GM23338 (cell line): ENCODE results near the gene SNN. TPM values are rescaled to one million over a fixed set of nuclear protein-coding genes. Genes with fewer than 3 reads are reported as not detected.

Source experiments
- ATAC-seq: fragments of 200-7000 bp; cut with Tn5 transposase; 3 replicates; pipeline ENCODE4 v1.9.1; 2020
- DNase-seq: peaks from one replicate; pipeline ENCODE4 v3.0.0-alpha.2; 2015; ENCODE audit warnings: low spot score
- H2AFZ ChIP-seq: fragments of 200-600 bp; sonication (generic); 2 replicates; pipeline ENCODE4 v1.8.0; 2016; ENCODE audit warnings: antibody characterized with exemption, mild to moderate bottlenecking, moderate library complexity
- H3F3A ChIP-seq: fragments of 200-600 bp; sonication (generic); replicated peaks from 2 replicates; pipeline ENCODE4 v1.8.0; 2017; ENCODE audit warnings: antibody characterized with exemption, mixed run types, low read depth
- H3K27ac ChIP-seq: fragments of 200-600 bp; sonication (generic); 2 replicates; pipeline ENCODE4 v1.6.1; 2016; ENCODE audit warnings: low read depth
- H3K27me3 ChIP-seq: fragments of 200-600 bp; sonication (generic); 2 replicates; pipeline ENCODE4 v1.8.0; 2016; ENCODE audit warnings: mild to moderate bottlenecking, mixed run types, moderate library complexity; ENCODE audit not compliant: insufficient read depth
- H3K36me3 ChIP-seq: fragments of 200-600 bp; sonication (generic); 2 replicates; pipeline ENCODE4 v1.8.0; 2016; ENCODE audit warnings: mild to moderate bottlenecking; ENCODE audit not compliant: insufficient read depth
- H3K4me1 ChIP-seq: fragments of 200-600 bp; sonication (generic); 2 replicates; pipeline ENCODE4 v1.8.0; 2016; ENCODE audit warnings: mild to moderate bottlenecking, moderate library complexity; ENCODE audit not compliant: insufficient read depth
- H3K4me2 ChIP-seq: fragments of 200-600 bp; sonication (generic); 2 replicates; pipeline ENCODE4 v1.7.1; 2017; ENCODE audit warnings: mixed run types
- H3K4me3 ChIP-seq: fragments of 200-600 bp; sonication (generic); 2 replicates; pipeline ENCODE4 v1.6.1; 2016; ENCODE audit warnings: mixed run types
- H3K79me2 ChIP-seq: fragments of 200-600 bp; sonication (generic); replicated peaks from 2 replicates; pipeline ENCODE4 v1.8.0; 2017; ENCODE audit warnings: mild to moderate bottlenecking; ENCODE audit not compliant: insufficient read depth
- H3K9me2 ChIP-seq: fragments of 200-600 bp; sonication (generic); 2 replicates; pipeline ENCODE4 v1.8.0; 2017; ENCODE audit not compliant: insufficient read depth
- H4K20me1 ChIP-seq: fragments of 200-600 bp; sonication (generic); replicated peaks from 2 replicates; pipeline ENCODE4 v1.8.0; 2017; ENCODE audit warnings: mild to moderate bottlenecking; ENCODE audit not compliant: insufficient read depth
- H3K27ac Mint-ChIP-seq: 2 replicates; pipeline ENCODE4 v1.8.0; 2020; ENCODE audit warnings: inconsistent platforms, mild to moderate bottlenecking, moderate library complexity, mixed read lengths
- H3K27me3 Mint-ChIP-seq: 3 replicates; pipeline ENCODE4 v1.8.0; 2022; ENCODE audit warnings: low read depth, mild to moderate bottlenecking, moderate library complexity, mixed read lengths, inconsistent platforms; ENCODE audit not compliant: insufficient read depth, poor library complexity
- H3K36me3 Mint-ChIP-seq: 3 replicates; pipeline ENCODE4 v1.8.0; 2021; ENCODE audit warnings: low read depth, mild to moderate bottlenecking, inconsistent platforms, moderate library complexity, mixed read lengths
- H3K4me1 Mint-ChIP-seq: 3 replicates; pipeline ENCODE4 v1.8.0; 2020; ENCODE audit warnings: mild to moderate bottlenecking, inconsistent platforms, mixed read lengths
- H3K4me3 Mint-ChIP-seq: 3 replicates; pipeline ENCODE4 v1.8.0; 2021; ENCODE audit warnings: moderate library complexity, mild to moderate bottlenecking, inconsistent platforms, mixed read lengths
- H3K9me3 Mint-ChIP-seq: 3 replicates; pipeline ENCODE4 v1.8.0; 2020; ENCODE audit warnings: moderate library complexity, mild to moderate bottlenecking, inconsistent platforms, mixed read lengths
- CREB1 ChIP-seq: fragments of 250-450 bp; sonication (Bioruptor Pico); IDR thresholded peaks from 2 replicates; pipeline ENCODE4 v1.5.0; 2020; ENCODE audit warnings: low read depth, mild to moderate bottlenecking, moderate library complexity
- CTCF ChIP-seq, 2 experiments: fragments of 200-600 bp in 1 of 2; sonication (generic) in 1 of 2; conservative IDR thresholded peaks; 2 replicates each; pipeline versions ENCODE4 v1.5.1 to v1.6.1; 2016 to 2017; ENCODE audit warnings: antibody characterized with exemption in 2 of 2, low read depth in 2 of 2, mild to moderate bottlenecking in 2 of 2, moderate library complexity in 1 of 2
- ETS1 ChIP-seq: IDR thresholded peaks from 2 replicates; pipeline ENCODE4 v1.6.1; 2016; ENCODE audit warnings: antibody characterized with exemption
- EZH2 ChIP-seq: fragments of 200-600 bp; sonication (generic); IDR thresholded peaks from one replicate; pipeline ENCODE4 v1.8.0; 2017; ENCODE audit warnings: antibody characterized with exemption, mild to moderate bottlenecking, low read depth; ENCODE audit not compliant: unreplicated experiment
- JUNB ChIP-seq: IDR thresholded peaks from one replicate; pipeline ENCODE4 v1.6.1; 2016; ENCODE audit warnings: antibody characterized with exemption; ENCODE audit not compliant: unreplicated experiment
- NANOG ChIP-seq: IDR thresholded peaks from 2 replicates; pipeline ENCODE4 v1.6.1; 2016; ENCODE audit warnings: antibody characterized with exemption, borderline replicate concordance
- POLR2AphosphoS5 ChIP-seq: IDR thresholded peaks from 2 replicates; pipeline ENCODE4 v1.6.1; 2016; ENCODE audit warnings: antibody characterized with exemption, low read depth
- STAT1 ChIP-seq: IDR thresholded peaks from one replicate; pipeline ENCODE4 v1.6.1; 2016; ENCODE audit warnings: antibody characterized with exemption; ENCODE audit not compliant: unreplicated experiment
- ZNF331 ChIP-seq: fragments of 250-450 bp; sonication (Bioruptor Pico); IDR thresholded peaks from 2 replicates; pipeline ENCODE4 v1.5.0; 2020; ENCODE audit warnings: low read depth, mild to moderate bottlenecking, moderate library complexity
- polyA plus RNA-seq: library from polyadenylated mRNA; unstranded; fragments of >200 nt; fragmentation: Nextera tagmentation; extraction: Ambion mirVana; gene quantifications from 2 replicates; pipeline ENCODE4 v1.2.1, GENCODE V29; 2016
- total RNA-seq: library from RNA; depleted of rRNA; stranded (reverse); fragments of >200 nt; shearing (Covaris generic); gene quantifications from 2 replicates; pipeline ENCODE4 v1.2.3, GENCODE V29; 2014
- TF ChIP-seq, protein P1 (sequence below): IDR thresholded peaks from one replicate; pipeline ENCODE4 v1.6.1; 2018; ENCODE audit warnings: antibody characterized with exemption; ENCODE audit not compliant: unreplicated experiment

The SNN gene
- total and polyA plus RNA-seq, 2 experiments from 2014 or later: 19.0 to 63.3 TPM

DNA sequence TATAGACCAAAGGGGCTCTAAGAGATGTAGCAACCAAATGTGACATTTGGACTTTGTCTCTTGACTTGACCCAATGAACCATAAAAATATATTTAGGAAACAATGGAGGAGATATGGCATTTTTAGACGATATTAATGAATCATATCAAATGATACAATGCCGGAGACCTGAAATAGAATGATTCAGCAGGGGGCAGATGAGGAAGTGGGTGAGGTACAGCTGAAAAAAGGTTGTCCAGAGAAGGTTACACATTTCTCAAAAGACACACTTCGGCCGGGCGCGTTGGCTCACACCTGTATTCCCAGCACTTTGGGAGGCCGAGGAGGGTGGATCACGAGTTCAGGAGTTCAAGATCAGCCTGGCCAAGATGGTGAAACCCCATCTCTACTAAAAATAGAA is 16.5 kb upstream of the SNN start:
- Histone ChIP-seq H3K4me3 (no peak overlapping the region), H2AFZ (no peak overlapping the region), H4K20me1 (no peaks in the 10 kb centered on the region; the same call in 1 of the 2 replicates), H3F3A (no peaks in the 10 kb centered on the region), H3K4me2 (no peak overlapping the region), H3K27ac (no peak overlapping the region), H3K4me1 (no peaks in the 10 kb centered on the region), H3K79me2 (no peaks in the 10 kb centered on the region), H3K36me3 (no peaks in the 10 kb centered on the region), H3K9me2 (no peaks in the 10 kb centered on the region), H3K27me3 (no peaks in the 10 kb centered on the region)
- no peaks in the 10 kb centered on the region for H3K9me3 Mint-ChIP-seq
- no peaks in the 10 kb centered on the region for H3K36me3 Mint-ChIP-seq
- no peaks in the 10 kb centered on the region for H3K4me1 Mint-ChIP-seq
- ATAC-seq (no peak), DNase-seq (no peak)
- H3K27me3 Mint-ChIP-seq: peaks cover 11% of the 10 kb centered on the region
- H3K27ac Mint-ChIP-seq: no peak overlapping the region
- no peak for TF ChIP-seq CTCF (conservative IDR thresholded peaks at IDR 0.05; ENCODE audit: low read depth in 2 of 2)
- no peak overlapping the region for H3K4me3 Mint-ChIP-seq

DNA sequence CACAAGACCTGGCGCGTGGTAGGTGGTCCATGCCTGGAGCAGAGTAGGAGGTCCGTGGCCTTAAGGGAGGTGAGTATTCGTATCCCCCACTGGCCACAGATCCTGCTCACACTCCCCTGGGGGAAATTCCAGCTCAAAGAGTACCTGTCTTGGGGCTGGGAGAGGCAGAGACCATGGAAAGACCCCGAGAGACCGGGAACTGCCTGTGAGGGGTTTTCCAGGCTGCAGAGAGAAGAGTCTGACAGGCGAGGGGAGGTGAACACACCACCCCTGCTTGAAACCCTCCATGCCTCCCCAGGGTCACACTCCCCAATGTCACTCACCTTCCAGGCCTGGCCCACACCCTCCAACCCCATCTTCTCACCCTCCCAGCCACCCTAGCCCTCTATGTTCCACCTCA is 12.6 kb upstream of the SNN start:
- Mint-ChIP-seq H3K36me3 (no peaks in the 10 kb centered on the region), H3K4me1 (peaks cover 6% of the 10 kb centered on the region; the same call in 2 of the 3 replicates), H3K27me3 (peaks cover 9% of the 10 kb centered on the region), H3K27ac (no peak overlapping the region), H3K4me3 (no peak overlapping the region), H3K9me3 (no peaks in the 10 kb centered on the region)
- no peak overlapping the region for H2AFZ ChIP-seq
- H3K27me3 ChIP-seq: no peaks in the 10 kb centered on the region
- H3K27ac ChIP-seq: no peak overlapping the region
- no peak overlapping the region for H3K4me2 ChIP-seq
- H3K4me1 ChIP-seq: no peaks in the 10 kb centered on the region
- H3K79me2 ChIP-seq: no peaks in the 10 kb centered on the region
- H3K9me2 ChIP-seq: no peaks in the 10 kb centered on the region
- DNase-seq (no peak), ATAC-seq (no peak)
- TF ChIP-seq CREB1: no peak
- no peak overlapping the region for H3K4me3 ChIP-seq
- no peaks in the 10 kb centered on the region for H3K36me3 ChIP-seq
- no peaks in the 10 kb centered on the region for H4K20me1 ChIP-seq
- H3F3A ChIP-seq: no peaks in the 10 kb centered on the region

DNA sequence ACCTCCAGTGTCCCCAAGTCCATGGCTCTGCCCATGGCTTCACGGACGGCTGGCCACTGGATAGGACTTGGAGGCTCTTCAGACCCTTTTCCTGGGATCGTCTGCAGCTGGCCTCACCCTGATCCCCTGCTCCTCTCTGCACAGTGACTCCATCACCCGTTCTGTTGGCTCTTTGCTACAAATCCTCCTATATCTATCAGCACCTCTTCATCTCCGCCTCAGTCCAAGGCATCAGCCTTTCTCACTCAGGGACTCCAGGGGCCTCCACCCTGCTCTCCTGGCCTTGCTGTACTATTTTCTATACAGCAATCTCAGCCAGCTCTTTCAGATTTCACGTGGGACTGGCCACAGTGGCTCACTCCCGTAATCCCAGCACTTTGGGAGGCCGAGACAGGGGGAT is 10.7 kb upstream of the SNN start:
- Histone ChIP-seq H3K4me3 (no peak overlapping the region), H3K4me2 (no peak overlapping the region), H3K4me1 (no peaks in the 10 kb centered on the region), H3K79me2 (no peaks in the 10 kb centered on the region), H3K27ac (no peak overlapping the region), H3K9me2 (no peaks in the 10 kb centered on the region), H4K20me1 (no peaks in the 10 kb centered on the region), H3F3A (no peaks in the 10 kb centered on the region), H3K36me3 (no peaks in the 10 kb centered on the region), H3K27me3 (no peaks in the 10 kb centered on the region), H2AFZ (no peak overlapping the region)
- peaks cover 7% of the 10 kb centered on the region for H3K27me3 Mint-ChIP-seq
- DNase-seq: no peak
- no peak overlapping the region for H3K4me3 Mint-ChIP-seq
- H3K4me1 Mint-ChIP-seq: peaks cover 6% of the 10 kb centered on the region; the same call in 2 of the 3 replicates
- H3K9me3 Mint-ChIP-seq: no peaks in the 10 kb centered on the region
- no peaks in the 10 kb centered on the region for H3K36me3 Mint-ChIP-seq
- no peak for ATAC-seq
- no peak overlapping the region for H3K27ac Mint-ChIP-seq
- no peak for TF ChIP-seq NANOG
- TF ChIP-seq CREB1: no peak
- TF ChIP-seq EZH2: no peak
- no peak for TF ChIP-seq JUNB
- no peak for TF ChIP-seq CTCF (conservative IDR thresholded peaks at IDR 0.05; ENCODE audit: low read depth in 2 of 2)
- no peak for TF ChIP-seq ETS1
- TF ChIP-seq ZNF331 (CRISPR knock-in tag): no peak
- TF ChIP-seq POLR2AphosphoS5: no peak
- TF ChIP-seq, protein P1, sequence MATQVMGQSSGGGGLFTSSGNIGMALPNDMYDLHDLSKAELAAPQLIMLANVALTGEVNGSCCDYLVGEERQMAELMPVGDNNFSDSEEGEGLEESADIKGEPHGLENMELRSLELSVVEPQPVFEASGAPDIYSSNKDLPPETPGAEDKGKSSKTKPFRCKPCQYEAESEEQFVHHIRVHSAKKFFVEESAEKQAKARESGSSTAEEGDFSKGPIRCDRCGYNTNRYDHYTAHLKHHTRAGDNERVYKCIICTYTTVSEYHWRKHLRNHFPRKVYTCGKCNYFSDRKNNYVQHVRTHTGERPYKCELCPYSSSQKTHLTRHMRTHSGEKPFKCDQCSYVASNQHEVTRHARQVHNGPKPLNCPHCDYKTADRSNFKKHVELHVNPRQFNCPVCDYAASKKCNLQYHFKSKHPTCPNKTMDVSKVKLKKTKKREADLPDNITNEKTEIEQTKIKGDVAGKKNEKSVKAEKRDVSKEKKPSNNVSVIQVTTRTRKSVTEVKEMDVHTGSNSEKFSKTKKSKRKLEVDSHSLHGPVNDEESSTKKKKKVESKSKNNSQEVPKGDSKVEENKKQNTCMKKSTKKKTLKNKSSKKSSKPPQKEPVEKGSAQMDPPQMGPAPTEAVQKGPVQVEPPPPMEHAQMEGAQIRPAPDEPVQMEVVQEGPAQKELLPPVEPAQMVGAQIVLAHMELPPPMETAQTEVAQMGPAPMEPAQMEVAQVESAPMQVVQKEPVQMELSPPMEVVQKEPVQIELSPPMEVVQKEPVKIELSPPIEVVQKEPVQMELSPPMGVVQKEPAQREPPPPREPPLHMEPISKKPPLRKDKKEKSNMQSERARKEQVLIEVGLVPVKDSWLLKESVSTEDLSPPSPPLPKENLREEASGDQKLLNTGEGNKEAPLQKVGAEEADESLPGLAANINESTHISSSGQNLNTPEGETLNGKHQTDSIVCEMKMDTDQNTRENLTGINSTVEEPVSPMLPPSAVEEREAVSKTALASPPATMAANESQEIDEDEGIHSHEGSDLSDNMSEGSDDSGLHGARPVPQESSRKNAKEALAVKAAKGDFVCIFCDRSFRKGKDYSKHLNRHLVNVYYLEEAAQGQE: no peak
- TF ChIP-seq STAT1: no peak
